Glomerular endothelial cell (primary cell): Measurements from ENCODE around the gene CBLN3. TPM values are rescaled to one million over a fixed set of nuclear protein-coding genes. Genes with fewer than 3 reads are reported as not detected.
"Not testable (repeated sequence)": the region's sequence is repeated elsewhere in the genome, so short reads cannot be mapped to it uniquely, and the experiment has no call there.

Source experiments
- DNase-seq: peaks from one replicate; pipeline ENCODE4 v3.0.0-alpha.2; 2011; ENCODE audit warnings: low read depth, low spot score; ENCODE audit errors: extremely low read depth
- total RNA-seq: library from RNA; depleted of rRNA; stranded (reverse); fragments of >200 nt; gene quantifications from 2 replicates; pipeline ENCODE4 v1.2.3, GENCODE V29; 2015

Gene CBLN3
- total RNA-seq, 1 donor from 2014 or later, result 4.7 TPM

- DNase-seq, result not testable (repeated sequence)
Measured at GRCh38 chr14:24387579-24387978, 41.9 kb downstream of the CBLN3 start.

DNA sequence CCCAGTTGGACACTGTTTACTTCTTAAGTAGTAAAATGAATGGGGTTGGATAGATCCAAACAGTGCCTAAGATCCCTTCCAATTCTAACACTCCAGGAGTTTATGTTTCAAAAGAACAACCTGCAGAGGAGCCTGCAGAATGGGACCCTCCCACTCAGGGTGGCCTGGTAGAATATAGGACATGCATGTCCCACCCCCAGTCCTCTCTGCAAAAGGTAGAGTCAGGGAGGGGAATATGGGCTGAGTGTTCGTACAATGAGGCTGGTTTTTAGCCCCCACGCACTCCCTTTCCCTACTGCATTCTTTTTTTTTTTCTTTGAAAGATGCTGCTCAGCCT lies 42.5 kb downstream of the CBLN3 start:
- DNase-seq, result no peak

GRCh38 chr14:24385524-24385923 lies 43.9 kb downstream of the CBLN3 start:
- no peak for DNase-seq

DNA sequence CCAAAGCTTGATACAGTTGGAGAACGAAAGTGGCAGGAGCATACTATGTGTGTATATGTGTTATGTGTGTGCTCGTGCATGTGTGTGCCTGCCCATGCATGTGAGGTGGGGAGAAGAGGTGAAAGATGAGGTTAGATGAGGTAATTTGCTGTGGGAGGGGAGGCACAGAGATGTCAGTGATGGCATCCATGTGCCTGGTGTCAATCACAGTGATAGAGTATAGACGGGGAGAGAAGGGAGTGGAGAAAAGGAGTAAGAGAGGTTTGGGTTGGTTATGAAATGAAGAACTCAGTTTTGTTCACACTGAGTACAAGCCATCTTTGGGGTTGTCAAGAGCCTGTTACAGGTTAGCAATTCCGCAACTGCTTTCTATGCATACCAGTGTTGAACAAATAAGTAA lies 45.3 kb downstream of the CBLN3 start:
- no peak for DNase-seq

GRCh38 chr14:24382064-24382371 lies 47.5 kb downstream of the CBLN3 start:
- no peak for DNase-seq

- DNase-seq, result no peak
Measured at GRCh38 chr14:24381363-24382063, 48.0 kb downstream of the CBLN3 start.

- no peak for DNase-seq
Measured at GRCh38 chr14:24379907-24380730, 49.3 kb downstream of the CBLN3 start.

GRCh38 chr14:24378981-24379906 lies 50.2 kb downstream of the CBLN3 start:
- DNase-seq, result no peak

GRCh38 chr14:24378327-24378726 lies 51.1 kb downstream of the CBLN3 start:
- no peak for DNase-seq

DNA sequence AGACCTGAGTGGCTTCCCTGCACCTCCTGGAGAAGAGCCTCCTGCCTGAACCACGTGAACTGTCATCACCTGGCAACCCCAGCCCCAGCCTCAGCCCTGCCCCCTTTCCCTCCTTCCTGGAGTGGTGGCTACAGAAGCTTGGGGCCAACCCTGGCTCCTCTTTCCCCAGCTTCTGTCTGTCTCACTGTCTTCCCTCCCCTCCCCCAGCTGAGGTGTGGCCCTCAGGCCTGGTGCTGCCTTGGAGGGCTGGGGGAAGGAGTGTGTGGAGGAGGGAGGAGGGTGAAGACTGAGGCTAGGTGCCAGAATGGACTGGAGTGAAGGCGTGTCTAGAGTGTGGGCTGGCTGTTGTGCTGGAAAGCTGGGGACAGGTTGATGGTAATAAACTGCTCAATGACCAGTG lies 51.8 kb downstream of the CBLN3 start:
- no peak for DNase-seq

GRCh38 chr14:24377126-24377525 lies 52.3 kb downstream of the CBLN3 start:
- DNase-seq, result no peak

Other genes with a start within 250 kb of the CBLN3 start
- 41.5 and 52.4 TPM in 2 replicates for gene IPO4, start 240.9 kb downstream of the CBLN3 start, total RNA-seq
- gene TM9SF1, start 234.2 kb downstream of the CBLN3 start, total RNA-seq, result 77.2 and 94.9 TPM in 2 replicates
- not detected in 2 replicates for gene TSSK4, start 224.0 kb downstream of the CBLN3 start, total RNA-seq
- gene CHMP4A, start 216.2 kb downstream of the CBLN3 start, total RNA-seq, result 32.0 and 52.3 TPM in 2 replicates
- gene MDP1, start 213.6 kb downstream of the CBLN3 start, total RNA-seq, result 10.2 and 11.2 TPM in 2 replicates
- gene NEDD8, start 197.3 kb downstream of the CBLN3 start, total RNA-seq, result 226 and 248 TPM in 2 replicates
- gene GMPR2, start 196.7 kb downstream of the CBLN3 start, total RNA-seq, result 51.6 and 94.0 TPM in 2 replicates
- gene TINF2, start 187.0 kb downstream of the CBLN3 start, total RNA-seq, result 40.6 and 42.4 TPM in 2 replicates
- gene TGM1, start 166.5 kb downstream of the CBLN3 start, total RNA-seq, result 0.64 and 2.5 TPM in 2 replicates
- gene RABGGTA, start 158.1 kb downstream of the CBLN3 start, total RNA-seq, result 28.7 and 42.6 TPM in 2 replicates
- gene DHRS1, start 129.9 kb downstream of the CBLN3 start, total RNA-seq, result 18.0 and 36.1 TPM in 2 replicates
- 19.3 and 25.6 TPM in 2 replicates for gene NOP9, start 129.8 kb downstream of the CBLN3 start, total RNA-seq
- 2.0 and 2.5 TPM in 2 replicates for gene CIDEB, start 121.7 kb downstream of the CBLN3 start, total RNA-seq
- gene LTB4R2, start 119.5 kb downstream of the CBLN3 start, total RNA-seq, result 1.8 and 8.4 TPM in 2 replicates
- gene LTB4R, start 118.2 kb downstream of the CBLN3 start, total RNA-seq, result 5.3 and 7.9 TPM in 2 replicates
- 63.3 and 115 TPM in 2 replicates for gene ADCY4, start 94.6 kb downstream of the CBLN3 start, total RNA-seq
- gene RIPK3, start 89.7 kb downstream of the CBLN3 start, total RNA-seq, result 1.3 and 2.6 TPM in 2 replicates
- 24.3 and 42.5 TPM in 2 replicates for gene NFATC4, start 61.5 kb downstream of the CBLN3 start, total RNA-seq
- 8.5 and 19.8 TPM in 2 replicates for gene NYNRIN, start 30.7 kb downstream of the CBLN3 start, total RNA-seq
- 39.8 and 57.6 TPM in 2 replicates for gene KHNYN, start 286 bp upstream of the CBLN3 start, total RNA-seq
- gene SDR39U1, start 13.1 kb upstream of the CBLN3 start, total RNA-seq, result 21.2 and 25.4 TPM in 2 replicates
- gene CMA1, start 78.6 kb upstream of the CBLN3 start, total RNA-seq, result not detected in 2 replicates
- not detected in 2 replicates for gene CTSG, start 146.6 kb upstream of the CBLN3 start, total RNA-seq
- gene GZMH, start 180.0 kb upstream of the CBLN3 start, total RNA-seq, result not detected in 2 replicates
- not detected in 2 replicates for gene GZMB, start 204.5 kb upstream of the CBLN3 start, total RNA-seq